Measurements from ENCODE around the gene NALCN.
A peak's percentile ranks its signal among the peaks of the same experiment; 100 is the strongest.
"Not testable (repeated sequence)": the region's sequence is repeated elsewhere in the genome, so short reads cannot be mapped to it uniquely, and the experiment has no call there.

NALCN gene

GRCh38 chr13:101327871-101328270 lies 88.4 kb downstream of the NALCN start:
- DNase-seq = no peak

GRCh38 chr13:101326710-101327109 lies 89.6 kb downstream of the NALCN start:
- DNase-seq = no peak

GRCh38 chr13:101325423-101325822 lies 90.9 kb downstream of the NALCN start:
- DNase-seq = peak; percentile 24 to 71

GRCh38 chr13:101323601-101324000 lies 92.7 kb downstream of the NALCN start:
- no peak for DNase-seq

GRCh38 chr13:101317986-101318523 lies 98.3 kb downstream of the NALCN start:
- no peak for DNase-seq

- not testable (repeated sequence) for DNase-seq
Observed at GRCh38 chr13:101313479-101313878, 102.8 kb downstream of the NALCN start.

- DNase-seq = no peak
Observed at GRCh38 chr13:101309014-101309619, 107.2 kb downstream of the NALCN start.

- DNase-seq = no peak
Observed at GRCh38 chr13:101308247-101309013, 107.9 kb downstream of the NALCN start.

GRCh38 chr13:101307181-101307701 lies 109.1 kb downstream of the NALCN start:
- DNase-seq = no peak

- DNase-seq = no peak
Observed at GRCh38 chr13:101306773-101307172, 109.5 kb downstream of the NALCN start.

GRCh38 chr13:101305981-101306411 lies 110.3 kb downstream of the NALCN start:
- DNase-seq = no peak

- no peak for DNase-seq
Observed at GRCh38 chr13:101303521-101303920, 112.8 kb downstream of the NALCN start.

GRCh38 chr13:101301053-101301452 lies 115.3 kb downstream of the NALCN start:
- no peak for DNase-seq

GRCh38 chr13:101300531-101300930 lies 115.8 kb downstream of the NALCN start:
- no peak for DNase-seq

GRCh38 chr13:101298517-101298916 lies 117.8 kb downstream of the NALCN start:
- DNase-seq = no peak

GRCh38 chr13:101297794-101298193 lies 118.5 kb downstream of the NALCN start:
- no peak for DNase-seq

- DNase-seq = no peak
Observed at GRCh38 chr13:101292711-101293110, 123.6 kb downstream of the NALCN start.

GRCh38 chr13:101291646-101292515 lies 124.4 kb downstream of the NALCN start:
- DNase-seq = no peak

- DNase-seq = no peak
Observed at GRCh38 chr13:101291206-101291605, 125.1 kb downstream of the NALCN start.

GRCh38 chr13:101289764-101290163 lies 126.5 kb downstream of the NALCN start:
- DNase-seq = peak; percentile 75 to 84

GRCh38 chr13:101283782-101284181 lies 132.5 kb downstream of the NALCN start:
- no peak for DNase-seq

GRCh38 chr13:101272886-101273285 lies 143.4 kb downstream of the NALCN start:
- DNase-seq = no peak

GRCh38 chr13:101271681-101272245 lies 144.5 kb downstream of the NALCN start:
- no peak for DNase-seq

Measured in NCI-H2081 (cell line).